C4-2B (cell line): ENCODE measurements around the gene MAVS.
A peak's percentile ranks its signal among the peaks of the same experiment; 100 is the strongest.
"Not testable (repeated sequence)": the region's sequence is repeated elsewhere in the genome, so short reads cannot be mapped to it uniquely, and the experiment has no call there.

Experiments
- H3K27ac ChIP-seq: fragments of 450-650 bp; 2 replicates; pipeline ENCODE4 v1.5.1; 2017
- CTCF ChIP-seq: fragments of 450-650 bp; conservative IDR thresholded peaks from 2 replicates; pipeline ENCODE4 v1.5.1; 2017; ENCODE audit warnings: mild to moderate bottlenecking
- ZFX ChIP-seq: fragments of 450-650 bp; IDR thresholded peaks from 2 replicates; pipeline ENCODE4 v1.6.1; 2017

MAVS gene

DNA sequence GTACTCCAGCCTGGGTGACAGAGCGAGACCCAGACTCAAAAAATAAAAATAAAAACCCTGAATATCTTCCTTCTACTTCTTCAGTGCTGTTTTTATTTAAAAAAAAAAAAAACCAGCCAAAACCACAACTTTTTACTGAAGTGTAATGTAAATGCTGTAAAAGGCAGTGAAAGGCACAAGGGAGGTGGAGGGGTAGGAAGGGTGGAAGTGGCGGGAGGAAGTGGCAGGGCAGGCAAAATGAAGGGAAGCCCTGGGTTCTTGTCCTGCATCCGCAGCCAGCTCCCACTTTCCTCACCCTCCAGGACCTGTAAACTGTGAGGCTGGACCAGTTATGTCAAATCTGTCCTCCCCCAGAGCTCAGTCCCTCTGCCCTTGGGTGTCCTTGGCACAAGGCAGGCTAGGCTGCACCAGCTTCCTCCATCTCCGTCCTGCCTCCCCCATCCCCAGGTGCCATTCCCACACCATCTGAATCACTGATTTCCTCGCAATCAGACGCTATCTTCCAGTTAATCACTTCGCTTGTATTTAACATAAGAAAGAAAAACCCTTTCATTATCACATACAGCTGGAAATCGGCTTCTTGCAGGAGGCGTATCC, 28.8 kb downstream of the MAVS start:
- H3K27ac ChIP-seq: no peak overlapping the region
- TF ChIP-seq CTCF (no peak), ZFX (no peak)

GRCh38 chr20:3876000-3876399, 29.4 kb downstream of the MAVS start:
- TF ChIP-seq CTCF: no peak
- TF ChIP-seq ZFX: no peak
- no peak overlapping the region for H3K27ac ChIP-seq

DNA sequence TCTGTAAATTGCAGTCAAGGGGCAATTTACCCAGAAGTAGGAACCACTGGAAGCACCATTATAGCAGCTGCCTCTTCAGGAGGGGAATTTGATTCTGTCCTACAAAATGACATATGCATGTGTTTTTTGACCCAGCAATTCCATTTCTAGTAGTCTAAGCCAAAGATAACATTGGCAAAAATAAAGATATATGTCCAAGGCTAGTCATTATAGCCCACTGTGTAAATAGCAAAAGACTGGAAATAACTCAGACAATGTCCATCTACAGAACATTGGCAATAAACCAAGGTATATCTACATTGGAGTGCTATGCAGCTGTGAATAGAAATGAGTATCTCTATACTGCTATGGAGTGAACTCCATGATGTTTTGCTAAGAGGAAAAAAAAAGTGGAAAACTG, 30.0 kb downstream of the MAVS start:
- TF ChIP-seq CTCF: no peak
- no peak for TF ChIP-seq ZFX
- H3K27ac ChIP-seq: no peak overlapping the region

- not testable (repeated sequence) for H3K27ac ChIP-seq
Observed at GRCh38 chr20:3878921-3879274, 32.3 kb downstream of the MAVS start.

GRCh38 chr20:3885715-3886114, 39.1 kb downstream of the MAVS start:
- no peak overlapping the region for H3K27ac ChIP-seq
- no peak for TF ChIP-seq ZFX
- no peak for TF ChIP-seq CTCF

DNA sequence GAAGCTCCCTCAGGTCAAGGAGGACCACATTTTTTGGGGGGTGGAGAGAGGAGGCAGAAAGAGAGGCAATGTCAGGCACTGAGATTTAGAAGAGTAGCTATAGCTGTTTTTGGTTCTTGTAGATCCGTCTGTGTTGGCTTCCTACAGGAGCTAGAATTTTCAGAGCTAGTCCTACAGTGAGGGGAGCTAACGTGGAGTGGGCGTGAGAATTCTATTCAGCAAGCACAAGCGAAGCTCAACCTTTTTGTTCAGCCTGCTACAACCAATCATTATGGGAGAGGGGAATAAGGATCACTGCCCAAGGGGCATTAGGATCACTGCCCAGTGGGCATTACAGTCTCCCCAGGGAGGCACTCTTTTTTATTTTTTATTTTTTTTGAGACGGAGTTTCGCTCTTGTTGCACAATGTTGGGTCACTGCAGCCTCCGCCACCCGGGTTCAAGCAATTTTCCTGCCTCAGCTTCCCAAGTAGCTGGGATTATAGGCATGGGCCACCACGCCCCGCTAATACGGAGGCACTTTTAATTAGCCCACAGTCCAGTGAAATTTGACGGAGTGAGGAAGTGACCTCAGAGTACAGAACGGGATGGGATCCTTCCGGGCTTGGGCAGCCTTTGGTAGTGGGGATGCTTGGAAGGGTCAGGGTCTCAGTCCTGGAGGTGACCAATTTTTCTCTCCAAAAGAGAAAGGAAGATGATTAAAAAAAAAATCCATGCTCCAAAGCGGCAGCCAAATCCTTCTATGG, 41.4 kb downstream of the MAVS start:
- peak overlapping the region; percentile 92 for H3K27ac ChIP-seq
- TF ChIP-seq ZFX (no peak), CTCF (no peak)

DNA sequence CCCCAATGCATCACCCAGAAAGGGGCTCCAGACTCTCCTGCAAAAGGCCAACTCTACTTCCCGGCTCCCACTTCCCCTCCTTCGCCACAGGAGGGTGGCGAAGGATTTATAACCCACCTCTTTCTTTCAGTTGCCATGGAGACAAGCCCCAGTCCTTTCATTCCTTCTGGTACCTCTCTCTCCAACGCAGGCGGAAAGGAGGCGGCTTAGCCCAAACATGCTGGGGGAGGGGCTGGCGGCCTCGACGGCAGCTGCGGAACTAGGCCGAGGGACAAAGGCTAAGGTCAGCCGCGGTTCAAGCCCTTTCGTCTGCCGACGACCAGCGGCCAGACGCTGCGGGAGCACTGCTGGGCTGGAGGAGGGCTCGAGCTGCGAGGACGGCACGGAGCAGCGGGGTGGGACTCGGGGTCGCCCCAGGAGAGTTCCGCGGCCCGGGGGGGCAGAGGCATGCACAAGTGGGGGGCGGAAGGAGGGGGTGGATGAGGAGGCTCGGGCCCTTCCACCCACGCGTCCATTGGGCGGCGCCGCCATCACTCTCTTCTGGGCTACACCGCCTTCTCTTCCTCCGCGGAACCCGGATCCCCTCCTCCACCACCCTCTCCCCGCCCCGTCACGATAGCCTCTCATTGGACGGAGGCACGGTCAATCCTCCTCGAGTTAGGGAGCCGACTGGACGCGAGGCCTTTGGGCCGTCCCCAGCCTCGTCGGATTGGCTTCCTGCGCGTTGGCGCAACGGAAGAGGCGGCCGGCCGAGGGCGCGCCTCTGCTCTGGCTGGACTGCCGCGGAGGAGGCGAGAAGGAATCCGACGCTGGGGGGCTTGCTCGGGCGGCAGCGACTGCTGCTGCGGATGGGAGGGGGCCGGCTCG, 42.2 kb downstream of the MAVS start, which contains the start of gene PANK2:
Gene PANK2, plus strand, starts transcription at position 766 of the 867 bp plus-strand sequence.
- TF ChIP-seq ZFX: no peak
- no peak; the same call in 1 of the 2 replicates for TF ChIP-seq CTCF
- H3K27ac ChIP-seq: peak within 1 kb of the TSS; percentile 92
